Mucosa of stomach (tissue), 1 donor: ENCODE results near the gene STK40.

Source experiments
- H3K27me3 ChIP-seq: one replicate; pipeline ENCODE4 v1.7.0; 2013; ENCODE audit warnings: mild to moderate bottlenecking, low read length; ENCODE audit not compliant: control insufficient read depth, insufficient read depth
- H3K36me3 ChIP-seq: one replicate; pipeline ENCODE4 v1.7.0; 2013; ENCODE audit warnings: low read length; ENCODE audit not compliant: control insufficient read depth, insufficient read depth
- H3K4me1 ChIP-seq: one replicate; pipeline ENCODE4 v1.7.0; 2013; ENCODE audit warnings: mild to moderate bottlenecking, low read length; ENCODE audit not compliant: control insufficient read depth, insufficient read depth
- H3K4me3 ChIP-seq: one replicate; pipeline ENCODE4 v1.7.0; 2013; ENCODE audit warnings: low read length
- H3K9ac ChIP-seq: one replicate; pipeline ENCODE4 v1.7.0; 2013; ENCODE audit warnings: mild to moderate bottlenecking, low read length, moderate library complexity
- H3K9me3 ChIP-seq: one replicate; pipeline ENCODE4 v1.7.0; 2013; ENCODE audit warnings: mild to moderate bottlenecking, low read length, moderate library complexity; ENCODE audit not compliant: control insufficient read depth
- donor health status: Pancreatic carcinoma.

Gene STK40

GRCh38 chr1:36396359-36396758 lies 10.6 kb upstream of the STK40 start:
- Histone ChIP-seq H3K4me1 (no peaks in the 10 kb centered on the region), H3K9ac (no peak overlapping the region), H3K4me3 (no peak overlapping the region), H3K9me3 (no peaks in the 10 kb centered on the region), H3K27me3 (no peaks in the 10 kb centered on the region), H3K36me3 (no peaks in the 10 kb centered on the region)

- H3K27me3 ChIP-seq: no peaks in the 10 kb centered on the region
- no peaks in the 10 kb centered on the region for H3K9me3 ChIP-seq
- no peak overlapping the region for H3K9ac ChIP-seq
- no peaks in the 10 kb centered on the region for H3K4me1 ChIP-seq
- H3K36me3 ChIP-seq: no peaks in the 10 kb centered on the region
- H3K4me3 ChIP-seq: no peak overlapping the region
Measured at GRCh38 chr1:36393686-36394085, 8.0 kb upstream of the STK40 start.

- Histone ChIP-seq H3K9me3 (no peaks in the 10 kb centered on the region), H3K4me1 (peaks cover 2% of the 10 kb centered on the region), H3K4me3 (no peak overlapping the region), H3K9ac (no peak overlapping the region), H3K27me3 (no peaks in the 10 kb centered on the region), H3K36me3 (no peaks in the 10 kb centered on the region)
Measured at GRCh38 chr1:36392836-36393235, 7.1 kb upstream of the STK40 start.

GRCh38 chr1:36391271-36391670 lies 5.5 kb upstream of the STK40 start:
- Histone ChIP-seq H3K27me3 (no peaks in the 10 kb centered on the region), H3K9ac (no peak overlapping the region), H3K4me1 (peaks cover 16% of the 10 kb centered on the region), H3K4me3 (no peak overlapping the region), H3K36me3 (no peaks in the 10 kb centered on the region), H3K9me3 (no peaks in the 10 kb centered on the region)

GRCh38 chr1:36390411-36390810 lies 4.7 kb upstream of the STK40 start:
- Histone ChIP-seq H3K4me3 (no peak overlapping the region), H3K9ac (no peak overlapping the region), H3K36me3 (no peaks in the 10 kb centered on the region), H3K4me1 (peaks cover 16% of the 10 kb centered on the region), H3K27me3 (no peaks in the 10 kb centered on the region), H3K9me3 (no peaks in the 10 kb centered on the region)

GRCh38 chr1:36389999-36390398 lies 4.3 kb upstream of the STK40 start:
- H3K9me3 ChIP-seq: no peaks in the 10 kb centered on the region
- H3K36me3 ChIP-seq: no peaks in the 10 kb centered on the region
- H3K4me3 ChIP-seq: no peak overlapping the region
- no peaks in the 10 kb centered on the region for H3K27me3 ChIP-seq
- H3K4me1 ChIP-seq: peaks cover 17% of the 10 kb centered on the region
- H3K9ac ChIP-seq: no peak overlapping the region

- no peak overlapping the region for H3K4me3 ChIP-seq
- no peak overlapping the region for H3K9ac ChIP-seq
- no peaks in the 10 kb centered on the region for H3K36me3 ChIP-seq
- H3K9me3 ChIP-seq: no peaks in the 10 kb centered on the region
- peaks cover 25% of the 10 kb centered on the region for H3K4me1 ChIP-seq
- H3K27me3 ChIP-seq: no peaks in the 10 kb centered on the region
Measured at GRCh38 chr1:36389261-36389660, 3.5 kb upstream of the STK40 start.

- Histone ChIP-seq H3K36me3 (no peaks in the 10 kb centered on the region), H3K27me3 (no peaks in the 10 kb centered on the region), H3K4me1 (peaks cover 32% of the 10 kb centered on the region), H3K9me3 (no peaks in the 10 kb centered on the region), H3K4me3 (peak overlapping the region; percentile 21), H3K9ac (peak overlapping the region; percentile 96)
Measured at GRCh38 chr1:36387141-36387949, 1.6 kb upstream of the STK40 start.

GRCh38 chr1:36386265-36387140 lies 779 bp upstream of the STK40 start:
- Histone ChIP-seq H3K27me3 (no peaks in the 10 kb centered on the region), H3K9ac (peak overlapping the region; percentile 96), H3K36me3 (no peaks in the 10 kb centered on the region), H3K4me1 (peaks cover 32% of the 10 kb centered on the region), H3K4me3 (peak overlapping the region; percentile 65), H3K9me3 (no peaks in the 10 kb centered on the region)

- Histone ChIP-seq H3K36me3 (no peaks in the 10 kb centered on the region), H3K9ac (peak overlapping the region; percentile 72), H3K27me3 (no peaks in the 10 kb centered on the region), H3K4me1 (peaks cover 39% of the 10 kb centered on the region), H3K9me3 (no peaks in the 10 kb centered on the region), H3K4me3 (peak overlapping the region; percentile 57)
Measured at GRCh38 chr1:36384542-36385409, 948 bp downstream of the STK40 start.

- Histone ChIP-seq H3K9me3 (no peaks in the 10 kb centered on the region), H3K36me3 (no peaks in the 10 kb centered on the region), H3K4me3 (no peak overlapping the region), H3K9ac (no peak overlapping the region), H3K27me3 (no peaks in the 10 kb centered on the region), H3K4me1 (peaks cover 39% of the 10 kb centered on the region)
Measured at GRCh38 chr1:36383240-36383639, 2.5 kb downstream of the STK40 start.
